NCI-H1436 treated with DMSO at 0.1 percent for 48 hours (cell line): ENCODE data around the gene PRKAG2.

Source experiments
- DNase-seq: peaks from one replicate; lab custom pipeline; 2025; lab: John Stamatoyannopoulos, UW

Gene PRKAG2

DNA sequence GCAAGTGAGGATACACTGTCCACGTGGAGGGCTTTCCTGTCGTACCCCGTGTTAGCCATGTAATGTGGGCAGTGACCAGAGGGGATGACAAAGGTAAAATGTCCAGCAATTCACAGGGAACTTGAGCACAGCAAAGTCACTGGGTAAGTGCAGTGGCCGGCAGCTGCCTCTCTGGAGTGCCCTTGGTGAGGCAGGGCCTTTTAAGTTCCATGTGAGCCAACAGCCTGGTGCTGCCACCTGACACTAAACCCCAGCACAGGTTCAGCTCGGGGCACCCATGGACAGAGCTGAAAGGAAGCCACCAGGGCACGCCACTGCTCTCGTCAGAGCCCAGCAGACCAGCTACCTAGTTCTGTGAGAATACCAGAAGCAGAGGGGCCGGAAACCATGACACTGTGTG, 168.3 kb downstream of the PRKAG2 start:
- DNase-seq, result no peak

DNA sequence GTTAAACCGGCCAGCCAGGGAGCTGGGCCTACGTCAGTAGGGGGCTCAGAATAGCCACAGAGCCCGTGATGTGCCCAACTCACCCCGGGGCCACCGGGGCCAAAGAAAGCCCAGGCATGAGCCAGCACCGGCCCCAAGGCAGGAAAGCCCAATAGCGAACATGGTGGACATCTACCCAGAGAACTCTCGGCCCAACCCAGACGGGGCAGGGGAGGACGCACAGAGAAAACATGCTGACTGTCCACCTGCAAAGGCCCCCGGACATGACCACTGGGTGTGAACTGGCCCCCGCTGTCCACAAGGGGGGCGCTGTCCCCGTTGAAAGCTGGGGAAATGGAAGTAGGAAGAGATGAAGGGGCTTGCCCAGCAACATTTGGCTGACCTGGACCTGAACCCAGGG, 169.2 kb downstream of the PRKAG2 start:
- no peak for DNase-seq

DNA sequence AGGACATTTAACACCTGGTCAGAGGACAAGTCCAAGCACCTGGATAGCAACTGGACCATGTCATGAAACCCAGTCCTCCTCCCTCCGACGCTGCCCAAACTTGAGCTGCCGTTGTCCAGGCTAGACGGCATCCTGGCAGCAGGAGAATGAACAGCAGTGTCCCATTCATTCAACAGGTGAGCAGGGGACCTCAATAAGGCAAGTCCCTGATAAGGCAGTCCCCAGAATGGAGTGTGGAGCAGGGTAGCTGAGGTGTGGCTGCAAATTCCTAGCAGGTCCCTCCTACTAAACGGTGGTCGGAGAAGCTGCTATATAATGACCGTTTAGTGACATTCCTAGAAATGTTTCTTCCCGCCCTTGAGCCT, 169.8 kb downstream of the PRKAG2 start:
- DNase-seq, result no peak

DNA sequence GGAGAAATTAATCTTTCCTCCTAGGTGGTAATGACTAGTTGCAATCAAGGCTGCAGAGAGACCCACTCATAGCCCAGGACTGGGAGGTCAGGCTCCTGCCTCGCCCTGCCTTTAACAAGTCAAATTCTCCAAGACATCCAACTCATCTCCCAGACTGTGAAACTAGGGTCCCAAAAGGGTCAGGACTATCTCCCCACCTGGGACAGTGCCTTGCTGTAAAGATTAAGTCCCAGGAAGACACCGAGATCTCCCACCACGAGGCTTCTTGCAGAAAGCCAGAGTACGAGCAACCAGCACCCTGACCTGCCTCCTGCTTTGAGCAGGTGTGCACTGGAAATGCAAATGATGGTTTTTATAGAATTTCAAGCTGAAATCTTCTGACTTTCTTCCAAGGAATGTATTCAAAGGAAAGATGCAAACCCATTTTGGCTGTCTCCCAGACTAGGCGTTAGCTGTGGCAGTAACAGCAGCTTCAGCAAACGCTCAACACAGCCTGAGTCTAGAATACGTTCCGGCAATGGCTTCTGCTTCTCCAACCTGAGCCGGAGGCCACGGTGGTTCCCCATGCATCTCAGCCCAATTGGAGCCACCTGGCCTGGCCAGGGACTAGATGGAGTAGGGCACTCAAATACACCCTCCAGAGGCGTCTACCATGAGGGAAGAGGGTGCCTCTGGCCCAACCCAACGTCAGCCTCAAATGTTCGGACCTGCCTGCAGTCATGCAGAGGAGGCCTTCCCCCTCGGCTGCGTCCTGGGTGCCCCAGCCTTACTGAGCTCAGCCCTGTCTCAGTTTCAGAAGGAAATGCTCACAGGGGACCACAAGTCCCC, 170.4 kb downstream of the PRKAG2 start:
- DNase-seq, result no peak

DNA sequence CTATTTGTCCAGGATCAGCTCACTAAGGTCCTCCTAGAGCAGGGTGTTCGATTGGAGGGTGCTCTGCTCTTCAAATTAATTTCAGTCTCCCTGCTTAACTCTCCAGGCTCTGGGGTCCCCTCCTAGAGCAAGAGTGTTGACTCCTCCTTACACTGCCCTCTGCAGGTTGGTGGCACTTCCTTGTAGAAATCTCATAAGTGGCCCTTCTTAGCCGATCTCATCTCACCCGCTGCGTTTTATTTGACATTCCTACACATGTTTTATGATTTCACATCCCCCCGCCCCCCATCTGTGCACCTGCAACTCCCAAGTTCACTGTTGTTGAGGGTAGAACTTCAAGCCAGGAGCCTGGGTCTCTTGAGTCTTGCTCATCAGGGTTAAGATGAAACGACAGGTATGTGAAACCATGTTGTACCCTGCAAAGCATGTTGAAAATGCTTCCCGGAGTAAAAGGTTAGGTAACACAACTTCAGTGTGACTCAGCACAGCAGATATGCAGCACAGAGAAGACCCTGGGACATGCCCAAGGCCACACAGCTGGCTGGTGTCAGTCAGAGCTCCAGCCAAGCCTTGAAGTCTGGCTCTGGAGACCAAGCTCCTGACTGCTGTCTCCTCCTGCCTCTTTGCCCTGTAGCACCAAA, 171.2 kb downstream of the PRKAG2 start:
- no peak for DNase-seq

DNA sequence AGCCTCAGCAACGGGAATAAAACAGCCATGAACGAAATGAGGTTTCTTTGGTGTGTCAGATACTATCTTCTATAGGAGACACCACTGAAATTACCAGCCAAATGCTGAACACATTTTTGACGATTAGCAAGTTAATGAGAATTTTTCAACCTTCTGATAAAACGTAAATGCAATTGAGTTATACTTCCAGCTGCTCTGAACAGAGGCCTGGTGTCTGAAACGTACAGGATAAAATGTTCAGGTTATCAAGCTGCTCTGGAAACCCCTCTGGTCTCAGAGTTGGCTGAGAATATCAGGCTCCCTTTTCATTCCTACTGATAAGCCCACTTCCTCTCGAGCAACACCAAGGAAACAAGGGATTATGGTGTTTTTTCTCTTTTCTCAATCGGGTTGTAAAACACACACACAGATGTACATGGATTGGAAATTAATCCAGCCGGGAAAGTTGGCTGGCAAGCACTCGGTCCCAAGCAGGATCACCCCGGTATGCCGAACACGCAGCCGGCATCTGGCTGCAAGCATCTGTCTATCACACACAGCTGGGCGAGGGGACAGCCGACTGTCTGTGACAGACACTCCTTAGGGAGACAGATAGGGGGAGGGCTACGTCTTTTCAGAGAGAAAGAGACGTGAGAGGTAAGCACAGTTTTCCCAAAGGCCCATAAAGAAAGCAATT, 171.8 kb downstream of the PRKAG2 start:
- DNase-seq, result no peak

DNA sequence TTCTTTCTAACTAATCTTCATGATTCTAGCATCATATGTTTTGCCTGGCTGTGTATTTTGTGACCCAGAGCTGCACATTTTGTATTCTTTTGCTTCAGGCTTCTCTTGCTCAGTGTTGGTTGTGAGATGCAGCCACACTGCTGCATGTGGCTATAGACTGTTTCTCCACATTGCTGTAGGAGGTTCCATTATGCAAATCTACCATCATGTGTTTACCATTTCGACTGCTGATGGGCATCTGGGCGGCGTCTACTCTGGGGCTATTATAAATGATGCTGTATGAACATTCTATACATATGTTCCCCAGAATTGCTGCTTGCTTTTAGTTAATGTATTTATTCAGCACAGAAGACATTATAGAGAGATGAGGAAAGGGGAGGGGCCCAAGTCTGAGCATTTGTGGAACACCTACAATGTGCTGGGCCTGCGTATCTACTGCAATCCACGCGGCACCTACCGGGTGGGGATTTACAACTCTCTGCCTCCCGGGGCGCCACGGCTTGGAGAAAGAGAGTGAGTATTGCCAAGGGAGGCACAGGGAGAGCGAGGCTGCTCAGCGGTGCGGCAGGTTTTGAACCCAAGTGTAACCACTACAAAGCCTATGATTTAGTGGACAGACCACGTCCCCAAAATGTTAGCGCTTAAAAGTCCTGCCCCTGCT, 172.5 kb downstream of the PRKAG2 start:
- no peak for DNase-seq

DNA sequence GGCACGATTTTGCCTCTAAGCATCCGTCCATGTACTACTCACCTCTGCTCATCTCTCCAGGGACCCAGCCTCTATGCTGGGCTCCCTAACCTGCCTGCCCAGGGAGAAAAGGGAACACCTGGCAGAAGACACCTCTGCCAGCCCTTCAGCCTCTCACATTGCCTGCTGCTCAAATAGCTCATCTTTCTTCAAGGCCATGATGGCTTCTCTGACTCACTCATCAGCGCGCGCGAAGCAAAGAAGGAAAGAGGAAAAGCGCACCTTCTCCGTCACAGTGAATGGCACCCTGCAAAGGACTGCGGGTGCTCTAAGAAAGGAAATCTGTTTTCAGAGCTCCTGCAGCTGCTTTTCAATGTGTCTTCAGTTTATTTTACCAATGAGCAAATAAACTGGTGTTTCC, 174.0 kb downstream of the PRKAG2 start:
- no peak for DNase-seq

DNA sequence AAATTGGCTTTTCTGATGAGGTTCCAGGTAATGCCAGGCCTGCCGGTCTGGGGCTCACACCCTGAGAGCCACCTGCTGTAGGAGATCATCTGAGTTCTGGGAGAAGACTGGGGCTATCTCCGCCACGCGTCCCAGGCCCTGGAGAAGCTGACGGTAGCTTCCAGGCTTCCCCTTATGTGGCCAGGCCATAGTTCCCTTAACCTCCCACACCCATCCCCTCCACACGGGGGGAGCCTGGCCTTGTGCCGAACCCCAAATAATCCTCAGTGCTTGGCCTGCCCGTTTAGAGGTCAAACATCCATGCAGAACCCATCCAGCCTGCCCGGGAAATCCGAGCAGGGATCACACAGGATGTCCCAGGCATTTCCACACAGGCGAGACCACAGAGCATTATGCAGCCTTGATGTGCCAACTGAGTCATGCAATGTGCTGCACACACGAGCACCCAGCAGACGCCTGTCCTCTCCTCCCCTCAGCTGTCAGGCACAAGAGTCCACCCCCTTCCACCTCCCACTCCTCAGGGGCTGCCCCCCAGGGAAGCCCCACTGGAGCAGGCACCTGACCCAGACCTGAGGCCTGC, 176.2 kb downstream of the PRKAG2 start:
- no peak for DNase-seq

DNA sequence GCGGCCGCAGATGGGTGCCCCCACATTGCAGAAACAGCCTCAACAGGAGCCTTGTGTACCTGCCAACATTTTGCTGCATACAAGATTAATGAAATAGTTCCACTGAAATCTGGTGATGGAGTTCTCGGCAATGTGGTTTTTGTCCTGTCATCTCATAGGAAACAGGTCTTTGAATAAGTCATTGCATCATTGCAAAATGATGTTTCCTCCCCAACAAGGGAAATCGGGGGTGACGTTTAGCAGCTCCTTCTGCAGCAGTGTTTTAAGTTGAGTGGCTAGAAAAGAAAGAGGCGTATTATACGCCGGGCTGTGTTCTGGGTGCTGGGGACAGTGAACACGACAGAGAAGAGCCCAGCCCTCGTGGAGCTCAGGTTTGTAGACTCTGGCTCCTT, 177.0 kb downstream of the PRKAG2 start:
- no peak for DNase-seq

DNA sequence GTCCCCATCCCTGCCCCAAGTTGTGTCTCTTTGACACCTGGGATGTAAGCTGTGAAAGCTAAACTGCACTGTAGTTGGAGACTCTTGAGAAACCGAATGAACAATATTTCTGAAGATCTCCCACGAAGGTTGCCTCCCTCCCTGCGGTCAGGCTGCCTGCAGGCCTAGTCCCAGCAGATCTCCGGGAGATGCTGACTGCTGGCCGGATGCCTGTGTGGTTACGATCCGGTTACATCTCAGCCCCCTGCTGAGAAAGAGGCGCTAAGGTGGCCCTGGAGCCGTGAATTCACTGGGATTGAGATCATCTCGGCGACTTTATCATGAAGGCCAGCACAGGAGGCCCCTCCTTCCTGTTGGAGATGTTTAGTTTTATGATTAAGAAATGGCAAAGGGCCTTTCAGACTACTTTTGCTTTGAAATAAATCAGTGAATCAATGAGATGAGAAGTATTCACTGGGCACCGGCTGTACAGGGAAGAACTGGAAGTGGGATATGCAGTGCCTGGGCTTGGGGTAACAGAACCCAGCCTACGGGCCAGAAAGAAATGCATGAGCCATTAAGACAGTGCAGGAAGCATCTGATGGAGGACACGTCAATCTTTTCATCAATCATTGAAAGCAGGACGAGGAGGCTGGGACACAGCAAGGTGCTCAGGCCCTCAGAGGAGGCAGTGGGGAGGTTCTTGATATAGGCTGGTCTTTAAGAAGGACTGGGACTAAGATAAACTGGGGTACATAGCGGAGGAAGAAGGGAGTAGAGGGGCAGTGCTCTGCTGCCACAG, 177.6 kb downstream of the PRKAG2 start:
- DNase-seq, result no peak

DNA sequence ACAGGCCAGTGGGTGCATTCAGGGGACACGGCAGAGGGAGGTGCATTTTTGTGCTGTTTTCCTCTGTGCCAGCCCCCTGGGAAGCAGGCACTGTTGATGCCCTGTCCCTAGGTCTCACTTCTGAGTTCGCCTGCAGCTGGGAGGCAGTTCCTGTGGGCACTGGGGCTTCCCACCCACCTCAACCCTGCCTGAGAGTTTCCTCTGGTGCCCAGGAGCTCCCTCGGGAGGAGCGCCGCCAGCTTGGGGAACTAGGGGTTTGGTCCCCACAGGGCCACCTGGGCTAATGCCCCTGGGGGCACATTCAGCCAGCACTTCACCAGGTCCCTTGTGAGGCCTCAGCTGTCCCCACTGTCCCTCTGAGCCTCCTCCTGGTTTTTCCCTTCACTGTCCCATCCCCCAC, 179.0 kb downstream of the PRKAG2 start:
- DNase-seq, result no peak

DNA sequence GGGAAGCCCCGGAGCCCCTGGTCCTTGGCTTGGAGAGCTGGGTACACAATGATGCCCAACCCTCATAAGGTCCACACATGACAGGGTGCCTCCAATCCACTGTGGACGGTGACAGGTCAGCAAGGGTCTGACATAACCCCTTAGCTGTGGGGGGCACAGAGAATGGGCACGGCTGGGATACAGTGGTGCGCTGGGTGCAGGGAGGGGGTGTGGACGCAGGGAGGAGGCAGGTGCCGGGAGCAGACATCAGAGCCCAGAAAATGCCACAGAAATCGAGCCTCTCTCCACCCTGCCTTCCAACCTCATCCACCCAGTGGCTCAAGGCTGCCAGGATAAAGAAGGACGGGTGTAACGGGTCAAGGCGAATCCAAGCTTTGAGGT, 179.4 kb downstream of the PRKAG2 start:
- no peak for DNase-seq

DNA sequence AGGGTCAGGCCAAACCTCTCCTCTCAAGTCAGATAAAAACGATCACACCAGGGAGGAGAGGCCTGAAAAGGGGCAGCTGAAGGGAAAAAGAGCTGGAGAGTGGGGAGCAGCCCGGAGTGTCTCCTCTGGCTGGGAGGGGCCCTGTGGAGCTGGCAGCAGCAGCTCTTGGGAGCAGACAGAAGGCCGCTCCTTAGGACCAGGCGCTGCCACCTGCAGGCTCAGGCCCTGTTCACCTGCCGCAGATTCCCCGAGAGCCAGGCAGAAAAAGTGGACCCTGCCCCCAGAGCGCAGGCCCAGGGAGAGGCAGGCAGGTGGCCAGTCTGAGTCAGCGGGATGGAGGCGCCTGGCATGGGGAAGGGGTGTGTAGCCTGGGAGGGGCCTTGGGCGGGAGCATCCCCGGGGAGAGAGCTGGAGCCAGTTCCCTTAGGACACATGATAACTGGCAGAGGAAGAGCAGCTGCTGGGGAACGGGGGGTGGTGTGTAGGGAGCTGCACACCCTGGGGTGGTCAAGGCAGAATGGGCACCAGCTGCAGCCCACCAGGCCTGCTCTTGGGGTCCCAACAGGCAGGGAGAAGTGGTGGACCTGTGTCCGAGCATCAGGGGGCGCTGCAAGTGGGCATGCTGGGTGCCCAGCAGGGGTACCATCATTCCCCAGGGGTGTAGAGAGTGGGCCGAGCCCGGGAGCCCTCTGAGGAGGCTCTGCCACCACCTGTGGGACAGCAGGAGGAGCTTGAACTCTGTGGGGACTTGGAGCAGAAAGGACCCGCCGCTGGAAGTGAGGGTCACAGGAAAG, 180.0 kb downstream of the PRKAG2 start:
- peak; percentile 7 for DNase-seq

DNA sequence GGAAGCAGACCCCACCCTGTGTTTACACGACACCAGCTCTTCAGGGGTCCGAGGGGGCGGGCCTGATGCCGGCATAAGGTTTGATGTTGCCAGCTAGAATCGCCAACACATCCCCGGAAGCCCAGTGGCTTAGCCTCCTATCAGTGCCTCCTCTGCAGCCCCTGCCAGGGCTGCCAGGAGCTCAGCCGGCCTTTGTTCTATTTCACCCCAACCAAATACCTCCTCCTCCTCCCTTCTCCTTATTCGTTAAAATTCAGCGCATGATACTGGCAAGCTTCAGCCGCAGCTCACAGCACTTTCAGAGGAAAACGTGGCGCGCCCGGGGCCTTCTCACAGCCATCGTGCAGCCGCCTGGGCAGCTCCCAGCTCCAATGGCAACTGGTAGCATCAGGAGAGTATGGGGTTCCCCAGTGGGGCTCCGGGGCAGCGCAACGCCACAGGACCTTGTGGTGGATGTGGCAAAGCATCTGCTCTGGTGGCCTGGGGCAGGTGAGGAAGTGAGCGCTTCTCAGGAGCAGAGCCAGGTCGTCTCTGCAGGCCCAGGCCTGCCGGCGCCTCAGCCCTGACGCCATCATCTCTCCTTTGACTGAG, 180.9 kb downstream of the PRKAG2 start:
- no peak for DNase-seq

DNA sequence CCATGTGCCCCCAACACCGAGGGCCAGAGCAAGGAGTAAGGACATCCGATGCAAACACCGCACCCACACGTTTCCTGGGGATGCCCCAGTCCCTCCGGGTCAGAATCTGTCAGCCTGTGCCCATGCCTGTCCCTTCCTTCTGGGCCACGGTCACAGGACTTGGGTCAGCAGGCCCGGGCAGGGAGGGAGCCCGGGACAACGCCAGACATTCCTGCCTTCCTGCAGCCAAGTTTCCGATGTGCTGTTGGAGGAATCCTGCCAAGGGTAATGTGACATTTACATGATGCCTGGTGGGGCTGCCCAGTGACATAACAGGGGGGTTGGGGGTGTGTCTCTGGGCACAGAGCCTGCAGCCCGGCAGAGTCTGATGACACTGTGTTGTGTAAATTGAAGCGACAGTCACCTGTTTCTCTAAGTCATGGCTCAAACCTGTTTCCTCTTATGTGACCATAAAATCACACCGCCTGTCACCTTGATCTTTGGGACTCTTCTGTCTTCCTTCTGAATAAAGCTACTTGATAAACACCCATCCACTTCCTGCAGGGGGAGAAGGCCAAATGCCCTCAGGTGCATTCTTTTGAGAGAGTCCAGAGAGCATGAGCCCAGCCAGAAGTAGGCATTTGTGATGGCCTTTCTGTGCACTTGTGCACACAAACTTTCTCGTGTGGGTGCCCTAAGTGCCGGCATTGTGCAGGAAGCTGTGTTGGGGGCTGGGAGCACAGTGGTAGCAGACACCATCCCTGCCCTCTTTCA, 181.9 kb downstream of the PRKAG2 start:
- DNase-seq, result no peak

DNA sequence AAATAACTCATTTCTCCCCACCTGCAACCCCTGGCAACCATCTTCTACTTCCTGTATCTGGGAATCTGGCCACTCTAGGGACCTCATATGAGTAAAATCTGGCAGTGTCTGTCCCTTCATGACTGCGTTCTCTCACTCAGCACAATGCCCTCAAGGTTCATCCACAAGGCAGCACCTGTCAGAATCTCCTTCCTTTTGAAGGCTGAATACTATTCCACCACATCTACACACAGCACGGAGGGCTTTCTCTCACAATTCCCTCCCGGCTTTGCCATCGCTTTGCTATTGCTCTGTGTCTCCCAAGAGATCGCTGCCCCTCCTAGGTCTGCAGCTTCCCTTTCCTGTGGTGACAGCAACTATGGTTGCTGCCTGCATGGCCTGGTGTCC, 182.5 kb downstream of the PRKAG2 start:
- DNase-seq, result no peak

DNA sequence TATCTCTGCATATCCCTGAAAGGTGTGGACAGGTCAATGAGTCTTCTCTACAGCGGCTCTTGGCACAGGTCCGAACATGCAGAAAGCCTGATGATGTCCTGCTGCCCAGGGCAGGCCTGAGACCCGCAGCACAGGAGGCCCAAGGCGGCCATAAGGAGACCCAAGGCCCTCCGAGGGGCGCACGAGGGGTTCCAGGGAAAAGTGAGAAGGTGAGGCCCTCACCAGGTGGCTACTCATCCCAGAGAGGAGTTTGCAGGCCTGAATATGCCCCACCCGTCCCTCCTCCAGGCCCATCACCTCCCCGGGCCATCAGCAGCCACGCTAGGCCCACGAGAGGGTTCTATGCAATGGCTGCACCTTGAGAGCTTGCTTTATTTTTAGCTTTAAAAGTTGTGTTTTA, 183.8 kb downstream of the PRKAG2 start:
- DNase-seq, result no peak

DNA sequence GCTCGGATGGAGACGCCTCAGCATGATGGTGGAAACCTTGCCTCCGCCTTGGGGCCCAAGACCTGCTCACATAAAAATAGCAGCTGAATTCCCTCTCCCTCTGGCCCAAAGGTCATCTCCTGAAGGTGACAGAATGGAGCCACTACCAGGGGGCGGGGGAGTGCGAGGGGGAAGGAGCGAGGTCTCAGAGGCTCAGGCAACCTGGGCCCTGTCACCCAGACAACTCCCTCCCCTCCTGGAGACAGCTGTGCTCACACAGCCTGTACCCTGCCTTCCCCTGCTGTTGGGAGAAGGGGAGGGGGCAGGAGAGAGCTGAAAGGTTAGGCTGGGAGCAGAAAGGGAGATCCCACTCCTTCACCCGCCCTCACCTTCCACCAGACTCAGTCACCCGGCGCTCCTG, 184.2 kb downstream of the PRKAG2 start:
- DNase-seq, result no peak

DNA sequence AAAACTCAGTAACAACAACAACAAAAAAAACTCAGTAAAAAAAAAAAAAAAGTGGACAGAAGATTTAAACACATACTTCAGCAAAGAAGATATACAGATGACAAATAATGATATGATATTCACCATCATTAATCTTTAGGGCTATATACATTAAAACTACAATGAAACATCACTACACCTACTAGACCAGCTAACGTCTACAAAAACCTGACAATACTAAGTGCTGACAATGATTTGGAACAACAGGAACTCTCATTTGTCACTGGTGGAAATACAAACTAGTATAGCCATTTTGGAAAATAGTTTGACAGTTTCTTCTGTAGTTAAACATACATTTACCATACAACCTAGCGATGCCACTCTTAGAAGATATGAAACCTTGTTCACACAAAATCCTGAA, 185.5 kb downstream of the PRKAG2 start:
- no peak for DNase-seq
